ENCODE measurements around the gene NEK5. TPM values are rescaled to one million over a fixed set of nuclear protein-coding genes. Genes with fewer than 3 reads are reported as not detected.
A peak's percentile ranks its signal among the peaks of the same experiment; 100 is the strongest.

The NEK5 gene
- total RNA-seq, 1 experiment from 2014 or later = not detected

- H3F3A ChIP-seq (ENCODE audit: insufficient read depth, low read depth) = no peaks in the 10 kb centered on the region
- no peak overlapping the region for H3K4me3 ChIP-seq
- no peaks in the 10 kb centered on the region for H3K9me2 ChIP-seq (ENCODE audit: insufficient read depth)
- no TSS peak for BruUV-seq (replicated peaks)
- no peaks in the 10 kb centered on the region for H4K20me1 ChIP-seq (ENCODE audit: insufficient read depth)
- H3K4me1 ChIP-seq (replicated peaks; ENCODE audit: insufficient read depth) = peaks cover 12% of the 10 kb centered on the region
- H3K9me3 ChIP-seq (ENCODE audit: insufficient read depth, low read depth) = no peaks in the 10 kb centered on the region
- H3K36me3 ChIP-seq (ENCODE audit: low read depth) = no peaks in the 10 kb centered on the region
- DNase-seq = no peak
- intact Hi-C loops (cut with micrococcal nuclease; ENCODE audit: unreplicated experiment) = no loop called here
- no peaks in the 10 kb centered on the region for H3K79me2 ChIP-seq (ENCODE audit: low read depth)
- H2AFZ ChIP-seq = 0 out of 2 replicates have a peak overlapping the region, but pooled peaks have one; percentile 26
- TF ChIP-seq EZH2 (IDR thresholded peaks at IDR 0.05; ENCODE audit: low read depth) (no peak), CTCF (conservative IDR thresholded peaks at IDR 0.05) (no peak)
- CTCF ChIA-PET = interaction anchor here (0.5 kb wide), 1 partner anchor 8 kb away, joined by 3 read pairs; no protein-coding TSS in a partner anchor
- no peak overlapping the region for H3K4me2 ChIP-seq
- POLR2A ChIA-PET (ENCODE audit: unreplicated experiment) = no interaction called here
- no peak overlapping the region for H3K27ac ChIP-seq
- no peaks in the 10 kb centered on the region for H3K27me3 ChIP-seq (ENCODE audit: insufficient read depth, low read depth)
Observed at GRCh38 chr13:51993713-51994112, 135.2 kb downstream of the NEK5 start.

GRCh38 chr13:51988988-51989618, 139.8 kb downstream of the NEK5 start:
- Histone ChIP-seq H3K4me3 (no peak overlapping the region), H3K4me1 (replicated peaks; ENCODE audit: insufficient read depth) (no peaks in the 10 kb centered on the region), H3K4me2 (no peak overlapping the region), H3K27ac (no peak overlapping the region), H3K27me3 (ENCODE audit: insufficient read depth, low read depth) (peaks cover 15% of the 10 kb centered on the region; the same call in 1 of the 2 replicates), H3F3A (ENCODE audit: insufficient read depth, low read depth) (no peaks in the 10 kb centered on the region), H3K9me2 (ENCODE audit: insufficient read depth) (no peaks in the 10 kb centered on the region), H3K9me3 (ENCODE audit: insufficient read depth, low read depth) (no peaks in the 10 kb centered on the region), H2AFZ (no peak overlapping the region), H4K20me1 (ENCODE audit: insufficient read depth) (no peaks in the 10 kb centered on the region), H3K79me2 (ENCODE audit: low read depth) (no peaks in the 10 kb centered on the region), H3K36me3 (ENCODE audit: low read depth) (no peaks in the 10 kb centered on the region)
- no peak for DNase-seq
- intact Hi-C loops (cut with micrococcal nuclease; ENCODE audit: unreplicated experiment) = no loop called here
- ChIA-PET CTCF (no interaction called here), POLR2A (ENCODE audit: unreplicated experiment) (no interaction called here)
- no TSS peak for BruUV-seq (replicated peaks)
- TF ChIP-seq EZH2 (IDR thresholded peaks at IDR 0.05; ENCODE audit: low read depth) = no peak
- no peak for TF ChIP-seq CTCF (conservative IDR thresholded peaks at IDR 0.05)

Other genes starting within 250 kb of the NEK5 start
- gene ATP7B, start 117.6 kb downstream of the NEK5 start, total RNA-seq (2021) = 0.43 and 1.2 TPM in 2 replicates
- 15.0 and 15.7 TPM in 2 replicates for gene ALG11, start 116.7 kb downstream of the NEK5 start, total RNA-seq (2021)
- 5.8 and 11.4 TPM in 2 replicates for gene UTP14C, start 104.4 kb downstream of the NEK5 start, total RNA-seq (2021)
- 1.6 and 3.7 TPM in 2 replicates for gene NEK3, start 30.5 kb upstream of the NEK5 start, total RNA-seq (2021)